Neural cell (in vitro differentiated cells): ENCODE results near the gene RBM38. TPM values are rescaled to one million over a fixed set of nuclear protein-coding genes. Genes with fewer than 3 reads are reported as not detected.

Experiments used
- H2AFZ ChIP-seq: fragments of 200-600, 300-800 bp; sonication (generic), shearing (Covaris generic); 2 replicates; pipeline ENCODE4 v1.6.0; 2014; ENCODE audit warnings: low read depth, mild to moderate bottlenecking, antibody characterized with exemption, low read length, moderate library complexity
- H3F3A ChIP-seq: fragments of 200-600 bp; shearing (Covaris generic); 2 replicates; pipeline ENCODE4 v1.6.1; 2016; ENCODE audit warnings: mild to moderate bottlenecking, moderate library complexity, mixed read lengths, antibody characterized with exemption, low read length; ENCODE audit not compliant: insufficient read depth, poor library complexity, severe bottlenecking
- H3K27ac ChIP-seq: fragments of 200-600, 300-800 bp; sonication (generic), shearing (Covaris generic); 2 replicates; pipeline ENCODE4 v1.5.1; 2014; ENCODE audit warnings: mild to moderate bottlenecking, low read length, moderate library complexity
- H3K27me3 ChIP-seq: fragments of 300-800, 200-600 bp; sonication (generic), shearing (Covaris generic); 2 replicates; pipeline ENCODE4 v1.6.0; 2014; ENCODE audit warnings: mild to moderate bottlenecking, low read depth, low read length, moderate library complexity; ENCODE audit not compliant: insufficient read depth
- H3K36me3 ChIP-seq: fragments of 300-800, 200-600 bp; sonication (generic), shearing (Covaris generic); 2 replicates; pipeline ENCODE4 v1.5.1; 2014; ENCODE audit warnings: mild to moderate bottlenecking, antibody characterized with exemption, low read length, moderate library complexity; ENCODE audit not compliant: insufficient read depth
- H3K4me2 ChIP-seq: fragments of 300-800, 200-600 bp; sonication (generic), shearing (Covaris generic); 2 replicates; pipeline ENCODE4 v1.6.0; 2014; ENCODE audit warnings: mild to moderate bottlenecking, low read length
- H3K4me3 ChIP-seq: fragments of 300-800, 200-600 bp; sonication (generic), shearing (Covaris generic); 2 replicates; pipeline ENCODE4 v1.5.1; 2014; ENCODE audit warnings: mild to moderate bottlenecking, low read length, moderate library complexity
- H3K79me2 ChIP-seq: fragments of 200-600 bp; shearing (Covaris generic); replicated peaks from 2 replicates; pipeline ENCODE4 v1.6.0; 2014; ENCODE audit warnings: mild to moderate bottlenecking, low read length, moderate library complexity; ENCODE audit not compliant: insufficient read depth
- H3K9ac ChIP-seq: fragments of 300-800, 200-600 bp; sonication (generic), shearing (Covaris generic); 2 replicates; pipeline ENCODE4 v1.6.1; 2016; ENCODE audit warnings: mild to moderate bottlenecking, low read length, mixed read lengths
- H3K9me2 ChIP-seq: fragments of 200-600 bp; shearing (Covaris generic); 2 replicates; pipeline ENCODE4 v1.6.1; 2016; ENCODE audit warnings: mild to moderate bottlenecking, low read length, mixed read lengths; ENCODE audit not compliant: insufficient read depth
- H3K9me3 ChIP-seq: fragments of 200-600, 300-800 bp; sonication (generic), shearing (Covaris generic); 2 replicates; pipeline ENCODE4 v1.6.1; 2016; ENCODE audit warnings: mild to moderate bottlenecking, mixed run types, low read length, moderate library complexity, mixed read lengths
- H4K20me1 ChIP-seq: fragments of 200-600 bp; shearing (Covaris generic); 2 replicates; pipeline ENCODE4 v1.6.1; 2016; ENCODE audit warnings: mild to moderate bottlenecking, mixed run types; ENCODE audit not compliant: insufficient read depth
- EP300 ChIP-seq: fragments of 450-650 bp; conservative IDR thresholded peaks from 2 replicates; pipeline ENCODE4 v1.6.1; 2014; ENCODE audit warnings: antibody characterized with exemption, mild to moderate bottlenecking, moderate library complexity; ENCODE audit not compliant: poor library complexity, severe bottlenecking
- EZH2 ChIP-seq: fragments of 200-600, 300-800 bp; shearing (Covaris generic), sonication (generic); IDR thresholded peaks from 2 replicates; pipeline ENCODE4 v1.6.1; 2014; ENCODE audit warnings: antibody characterized with exemption, low read length, borderline replicate concordance, mild to moderate bottlenecking; ENCODE audit not compliant: insufficient read depth, poor library complexity, severe bottlenecking
- MXI1 ChIP-seq: fragments of 450-650 bp; conservative IDR thresholded peaks from 2 replicates; pipeline ENCODE4 v1.6.1; 2014; ENCODE audit warnings: antibody characterized with exemption, mild to moderate bottlenecking; ENCODE audit not compliant: poor library complexity, severe bottlenecking
- POLR2AphosphoS5 ChIP-seq: IDR thresholded peaks from 2 replicates; pipeline ENCODE4 v1.6.1; 2012
- RAD21 ChIP-seq: fragments of 450-650 bp; conservative IDR thresholded peaks from 2 replicates; pipeline ENCODE4 v1.6.1; 2014; ENCODE audit warnings: antibody characterized with exemption, mild to moderate bottlenecking, moderate library complexity
- SMC3 ChIP-seq: fragments of 450-650 bp; conservative IDR thresholded peaks from 2 replicates; pipeline ENCODE4 v1.6.1; 2014; ENCODE audit warnings: antibody characterized with exemption, mild to moderate bottlenecking, moderate library complexity; ENCODE audit not compliant: poor library complexity
- TAF1 ChIP-seq: IDR thresholded peaks from 2 replicates; pipeline ENCODE4 v1.6.1; 2012; ENCODE audit warnings: low read depth
- polyA plus RNA-seq: library from polyadenylated mRNA; depleted of rRNA; stranded (reverse); fragments of >200 nt; gene quantifications from 2 replicates; pipeline ENCODE4 v1.2.3, GENCODE V29; 2014
- TF ChIP-seq, protein P1 (sequence below): fragments of 450-650 bp; IDR thresholded peaks from 2 replicates; pipeline ENCODE4 v1.5.1; 2014; ENCODE audit warnings: antibody characterized with exemption, mild to moderate bottlenecking, moderate library complexity; ENCODE audit not compliant: poor library complexity, severe bottlenecking
- TF ChIP-seq, protein P2 (sequence below): IDR thresholded peaks from 2 replicates; pipeline ENCODE4 v1.6.1; 2012; ENCODE audit warnings: borderline replicate concordance

RBM38 gene
- polyA plus RNA-seq, 1 donor from 2014 or later = 19.0 TPM

DNA sequence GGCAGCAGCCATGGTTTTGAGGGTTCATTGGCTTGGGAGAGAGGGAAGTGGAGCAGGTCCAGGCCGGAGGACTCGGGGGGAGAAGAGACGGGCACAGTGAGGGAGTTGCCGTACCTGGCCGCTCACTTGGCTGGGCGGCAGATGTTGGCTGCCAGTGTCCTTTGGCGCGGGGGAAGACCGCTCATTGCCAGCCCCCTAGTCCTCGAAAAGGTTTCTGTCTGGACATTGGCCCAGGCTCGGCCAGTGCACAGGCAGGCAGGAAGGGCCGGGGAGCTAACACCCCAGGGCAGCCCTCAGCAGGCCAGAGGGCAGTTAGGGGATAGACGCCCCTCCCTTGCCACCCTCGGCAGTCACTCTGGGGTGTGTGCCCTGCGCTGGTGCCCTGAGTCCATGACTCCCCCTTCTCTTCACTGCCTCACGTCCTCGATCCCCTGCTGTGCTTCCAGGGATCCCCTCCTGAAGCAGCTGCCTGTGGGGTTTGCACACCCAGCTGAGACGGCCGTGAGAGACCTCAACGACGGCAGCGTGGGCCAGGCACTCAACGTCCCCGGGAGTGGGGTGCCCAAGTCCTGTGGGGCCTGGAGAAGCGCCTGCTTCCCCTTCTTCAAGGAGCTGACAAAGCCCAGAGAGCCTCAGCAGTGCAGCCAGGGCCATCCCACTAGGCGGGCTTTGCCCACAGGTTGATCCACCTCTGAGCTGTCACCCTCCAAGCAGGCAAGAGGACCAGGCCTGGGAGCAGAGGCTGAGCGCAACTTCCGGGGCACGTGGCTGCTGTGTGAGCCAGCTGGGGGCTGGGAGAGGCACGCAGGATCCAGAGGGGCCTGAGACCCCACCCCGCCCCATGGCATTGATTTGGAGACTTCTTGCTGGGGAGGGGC lies 20.4 kb downstream of the RBM38 start:
- no peak overlapping the region for H3K4me2 ChIP-seq
- no peaks in the 10 kb centered on the region for H3K79me2 ChIP-seq
- no peaks in the 10 kb centered on the region for H3F3A ChIP-seq
- no peaks in the 10 kb centered on the region for H3K27me3 ChIP-seq
- H2AFZ ChIP-seq = no peak overlapping the region
- H3K27ac ChIP-seq = no peak overlapping the region
- H3K36me3 ChIP-seq = no peaks in the 10 kb centered on the region
- no peaks in the 10 kb centered on the region for H3K9me2 ChIP-seq
- no peaks in the 10 kb centered on the region for H3K9me3 ChIP-seq
- no peak for TF ChIP-seq POLR2AphosphoS5
- no peak for TF ChIP-seq MXI1
- TF ChIP-seq EZH2 = no peak
- TF ChIP-seq, protein P1, sequence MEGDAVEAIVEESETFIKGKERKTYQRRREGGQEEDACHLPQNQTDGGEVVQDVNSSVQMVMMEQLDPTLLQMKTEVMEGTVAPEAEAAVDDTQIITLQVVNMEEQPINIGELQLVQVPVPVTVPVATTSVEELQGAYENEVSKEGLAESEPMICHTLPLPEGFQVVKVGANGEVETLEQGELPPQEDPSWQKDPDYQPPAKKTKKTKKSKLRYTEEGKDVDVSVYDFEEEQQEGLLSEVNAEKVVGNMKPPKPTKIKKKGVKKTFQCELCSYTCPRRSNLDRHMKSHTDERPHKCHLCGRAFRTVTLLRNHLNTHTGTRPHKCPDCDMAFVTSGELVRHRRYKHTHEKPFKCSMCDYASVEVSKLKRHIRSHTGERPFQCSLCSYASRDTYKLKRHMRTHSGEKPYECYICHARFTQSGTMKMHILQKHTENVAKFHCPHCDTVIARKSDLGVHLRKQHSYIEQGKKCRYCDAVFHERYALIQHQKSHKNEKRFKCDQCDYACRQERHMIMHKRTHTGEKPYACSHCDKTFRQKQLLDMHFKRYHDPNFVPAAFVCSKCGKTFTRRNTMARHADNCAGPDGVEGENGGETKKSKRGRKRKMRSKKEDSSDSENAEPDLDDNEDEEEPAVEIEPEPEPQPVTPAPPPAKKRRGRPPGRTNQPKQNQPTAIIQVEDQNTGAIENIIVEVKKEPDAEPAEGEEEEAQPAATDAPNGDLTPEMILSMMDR = no peak
- no peak for TF ChIP-seq EP300
- no peak for TF ChIP-seq RAD21
- no peak overlapping the region for H3K4me3 ChIP-seq
- H4K20me1 ChIP-seq = no peaks in the 10 kb centered on the region
- H3K9ac ChIP-seq = no peak overlapping the region

DNA sequence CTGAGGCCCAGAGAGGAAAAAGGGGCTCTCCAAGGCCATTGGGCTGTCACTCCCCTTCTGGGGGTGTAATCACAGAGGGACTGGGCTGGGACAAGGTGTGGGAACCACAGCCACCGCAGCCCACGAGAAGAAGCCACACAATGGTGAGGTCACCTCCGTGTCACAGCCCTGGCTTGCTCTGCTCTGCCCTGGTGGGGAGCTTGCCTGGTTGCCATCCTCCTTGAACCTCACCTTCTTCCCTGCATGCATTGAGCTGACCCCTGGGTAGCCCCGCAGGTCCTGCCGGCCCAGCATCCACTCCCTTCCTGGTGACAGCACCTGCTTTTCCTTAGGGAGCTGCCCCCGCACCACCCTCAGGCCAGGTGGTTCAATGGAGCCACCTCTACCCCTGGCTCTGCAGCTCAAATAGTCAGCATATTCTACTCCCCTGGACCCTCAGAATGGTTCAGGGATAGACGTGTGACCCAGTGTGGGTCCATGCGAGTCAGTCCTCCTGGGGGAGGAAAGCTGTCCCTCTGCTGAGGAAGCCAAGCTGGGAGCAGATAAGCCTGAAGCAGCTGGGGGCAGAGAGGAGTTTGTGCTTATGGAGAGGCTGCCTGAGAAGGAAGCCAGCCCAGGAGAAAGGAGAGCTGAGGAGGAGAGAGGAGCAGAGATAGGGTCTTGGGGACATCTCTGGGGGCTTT lies 21.3 kb downstream of the RBM38 start:
- H3F3A ChIP-seq = no peaks in the 10 kb centered on the region
- H3K27me3 ChIP-seq = no peaks in the 10 kb centered on the region
- H3K9me3 ChIP-seq = no peaks in the 10 kb centered on the region
- H3K4me3 ChIP-seq = no peak overlapping the region
- H3K9me2 ChIP-seq = no peaks in the 10 kb centered on the region
- H3K4me2 ChIP-seq = no peak overlapping the region
- H3K9ac ChIP-seq = no peak overlapping the region
- no peaks in the 10 kb centered on the region for H3K79me2 ChIP-seq
- H2AFZ ChIP-seq = no peak overlapping the region
- H3K27ac ChIP-seq = no peak overlapping the region
- H4K20me1 ChIP-seq = no peaks in the 10 kb centered on the region
- no peak for TF ChIP-seq EZH2
- TF ChIP-seq SMC3 = no peak
- no peak for TF ChIP-seq POLR2AphosphoS5
- no peak for TF ChIP-seq MXI1
- no peak for TF ChIP-seq TAF1
- no peak for TF ChIP-seq RAD21
- TF ChIP-seq, protein P1 = no peak
- no peak for TF ChIP-seq EP300
- TF ChIP-seq, protein P2, sequence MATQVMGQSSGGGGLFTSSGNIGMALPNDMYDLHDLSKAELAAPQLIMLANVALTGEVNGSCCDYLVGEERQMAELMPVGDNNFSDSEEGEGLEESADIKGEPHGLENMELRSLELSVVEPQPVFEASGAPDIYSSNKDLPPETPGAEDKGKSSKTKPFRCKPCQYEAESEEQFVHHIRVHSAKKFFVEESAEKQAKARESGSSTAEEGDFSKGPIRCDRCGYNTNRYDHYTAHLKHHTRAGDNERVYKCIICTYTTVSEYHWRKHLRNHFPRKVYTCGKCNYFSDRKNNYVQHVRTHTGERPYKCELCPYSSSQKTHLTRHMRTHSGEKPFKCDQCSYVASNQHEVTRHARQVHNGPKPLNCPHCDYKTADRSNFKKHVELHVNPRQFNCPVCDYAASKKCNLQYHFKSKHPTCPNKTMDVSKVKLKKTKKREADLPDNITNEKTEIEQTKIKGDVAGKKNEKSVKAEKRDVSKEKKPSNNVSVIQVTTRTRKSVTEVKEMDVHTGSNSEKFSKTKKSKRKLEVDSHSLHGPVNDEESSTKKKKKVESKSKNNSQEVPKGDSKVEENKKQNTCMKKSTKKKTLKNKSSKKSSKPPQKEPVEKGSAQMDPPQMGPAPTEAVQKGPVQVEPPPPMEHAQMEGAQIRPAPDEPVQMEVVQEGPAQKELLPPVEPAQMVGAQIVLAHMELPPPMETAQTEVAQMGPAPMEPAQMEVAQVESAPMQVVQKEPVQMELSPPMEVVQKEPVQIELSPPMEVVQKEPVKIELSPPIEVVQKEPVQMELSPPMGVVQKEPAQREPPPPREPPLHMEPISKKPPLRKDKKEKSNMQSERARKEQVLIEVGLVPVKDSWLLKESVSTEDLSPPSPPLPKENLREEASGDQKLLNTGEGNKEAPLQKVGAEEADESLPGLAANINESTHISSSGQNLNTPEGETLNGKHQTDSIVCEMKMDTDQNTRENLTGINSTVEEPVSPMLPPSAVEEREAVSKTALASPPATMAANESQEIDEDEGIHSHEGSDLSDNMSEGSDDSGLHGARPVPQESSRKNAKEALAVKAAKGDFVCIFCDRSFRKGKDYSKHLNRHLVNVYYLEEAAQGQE = no peak
- no peaks in the 10 kb centered on the region for H3K36me3 ChIP-seq
